ENCODE data around the gene RERE.

- TF ChIP-seq POLR2AphosphoS5 (IDR thresholded peaks at IDR 0.05; ENCODE audit: borderline replicate concordance, low read depth, low read length), result no peak
- no peak for TF ChIP-seq EZH2 (IDR thresholded peaks at IDR 0.05)
- TF ChIP-seq FOXP2 (optimal IDR thresholded peaks at IDR 0.05; ENCODE audit: control extremely low read depth, extremely low read length, insufficient read depth), result no peak
These were observed 352.4 kb downstream of the RERE start for GRCh38 chr1:8465013-8465412.

Data from SK-N-MC (cell line).